Keratinocyte (primary cell): ENCODE data around the gene TMEM205. TPM values are rescaled to one million over a fixed set of nuclear protein-coding genes. Genes with fewer than 3 reads are reported as not detected.

Experiments
- DNase-seq: peaks from one replicate; pipeline ENCODE4 v3.0.0-alpha.2; 2011; ENCODE audit warnings: low read depth, missing footprints, low spot score
- FAIRE-seq: peaks from 2 replicates; lab custom pipeline; 2011; peaks lifted over from hg19 to GRCh38; lab: Jason Lieb, UNC
- H2AFZ ChIP-seq: 2 replicates; pipeline ENCODE4 v1.6.0; 2012; ENCODE audit warnings: low read length, control low read depth, inconsistent platforms; ENCODE audit not compliant: control insufficient read depth
- H3K27ac ChIP-seq: 2 replicates; pipeline ENCODE4 v1.5.1; 2011; ENCODE audit warnings: low read length; ENCODE audit not compliant: control insufficient read depth, insufficient read depth
- H3K27me3 ChIP-seq: 3 replicates; pipeline ENCODE4 v1.6.0; 2011; ENCODE audit warnings: low read length; ENCODE audit not compliant: control insufficient read depth, insufficient read depth; ENCODE audit errors: extremely low read depth
- H3K36me3 ChIP-seq, 2 experiments: 2 replicates in 1 of 2; 3 replicates in 1 of 2; pipeline ENCODE4 v1.5.1; 2011; ENCODE audit warnings: low read length in 2 of 2, mild to moderate bottlenecking in 1 of 2; ENCODE audit not compliant: control insufficient read depth in 2 of 2, insufficient read depth in 2 of 2; ENCODE audit errors: extremely low read depth in 1 of 2
- H3K4me1 ChIP-seq: 3 replicates; pipeline ENCODE4 v1.5.1; 2011; ENCODE audit warnings: low read length; ENCODE audit not compliant: control insufficient read depth, insufficient read depth; ENCODE audit errors: extremely low read depth
- H3K4me2 ChIP-seq: 3 replicates; pipeline ENCODE4 v1.6.0; 2011; ENCODE audit warnings: low read depth, low read length; ENCODE audit not compliant: control insufficient read depth, insufficient read depth; ENCODE audit errors: extremely low read depth
- H3K4me3 ChIP-seq, 3 experiments: fragments of 200-600 bp in 1 of 3; sonication (generic) in 1 of 3; 2 replicates in 2 of 3; 3 replicates in 1 of 3; pipeline ENCODE4 v1.5.1; 2011 to 2016; ENCODE audit warnings: low read length in 3 of 3, mild to moderate bottlenecking in 3 of 3, control low read depth in 2 of 3, inconsistent platforms in 1 of 3, low read depth in 1 of 3, mixed read lengths in 1 of 3, mixed run types in 1 of 3, moderate library complexity in 1 of 3; ENCODE audit not compliant: control insufficient read depth in 2 of 3, insufficient read depth in 2 of 3; ENCODE audit errors: extremely low read depth in 1 of 3
- H3K79me2 ChIP-seq: 2 replicates; pipeline ENCODE4 v1.6.0; 2012; ENCODE audit warnings: low read length; ENCODE audit not compliant: control insufficient read depth, insufficient read depth
- H3K9ac ChIP-seq: 3 replicates; pipeline ENCODE4 v1.6.0; 2011; ENCODE audit warnings: low read length; ENCODE audit not compliant: control insufficient read depth, insufficient read depth; ENCODE audit errors: extremely low read depth
- H3K9me1 ChIP-seq: 3 replicates; pipeline ENCODE4 v1.6.0; 2011; ENCODE audit warnings: low read length; ENCODE audit not compliant: control insufficient read depth, insufficient read depth; ENCODE audit errors: extremely low read depth
- H3K9me3 ChIP-seq: 2 replicates; pipeline ENCODE4 v1.5.1; 2012; ENCODE audit warnings: low read depth, low read length; ENCODE audit not compliant: control insufficient read depth
- H4K20me1 ChIP-seq: 3 replicates; pipeline ENCODE4 v1.6.0; 2011; ENCODE audit warnings: low read length; ENCODE audit not compliant: control insufficient read depth, insufficient read depth; ENCODE audit errors: extremely low read depth
- EZH2 ChIP-seq: IDR thresholded peaks from one replicate; pipeline ENCODE4 v1.6.1; 2012; ENCODE audit warnings: inconsistent platforms, mild to moderate bottlenecking, low read length, moderate library complexity
- dilution Hi-C: fragments of 300-500 bp; cut with MboI; formaldehyde crosslinking; loops from one replicate; pipeline ENCODE4 v1.7.0; 2020; ENCODE audit warnings: low sequenced_read_pairs; ENCODE audit not compliant: extremely low pct_ligation_motif_present
- polyA plus RNA-seq, 5 experiments: library from polyadenylated mRNA; depleted of rRNA in 3 of 5; stranded (reverse) in 3 of 5; stranded (forward) in 1 of 5; unstranded in 1 of 5; fragments of >200 nt; gene quantifications; 1 replicate in 1 of 5; 2 replicates in 3 of 5; 3 replicates in 1 of 5; pipeline versions ENCODE4 v1.2.1 to v1.2.3, GENCODE V29; 2011 to 2012; ENCODE audit warnings: missing spikeins in 2 of 5, low read depth in 1 of 5, low replicate concordance in 1 of 5
- TF ChIP-seq, protein P1 (sequence below), 3 experiments: IDR thresholded peaks in 1 of 3; conservative IDR thresholded peaks in 1 of 3; optimal IDR thresholded peaks in 1 of 3; 2 replicates in 2 of 3; 3 replicates in 1 of 3; pipeline versions ENCODE3 to v1.5.1; 2011; ENCODE audit warnings: low read length in 3 of 3, mild to moderate bottlenecking in 3 of 3, moderate library complexity in 2 of 3, control low read depth in 1 of 3, inconsistent platforms in 1 of 3; ENCODE audit not compliant: insufficient read depth in 2 of 3; ENCODE audit errors: extremely low read depth in 1 of 3

Gene TMEM205
- polyA plus RNA-seq, 1 donor (not counting 4 experiments of a cell fraction or from before 2014, with no cell fraction given), result 65.5 TPM

DNA sequence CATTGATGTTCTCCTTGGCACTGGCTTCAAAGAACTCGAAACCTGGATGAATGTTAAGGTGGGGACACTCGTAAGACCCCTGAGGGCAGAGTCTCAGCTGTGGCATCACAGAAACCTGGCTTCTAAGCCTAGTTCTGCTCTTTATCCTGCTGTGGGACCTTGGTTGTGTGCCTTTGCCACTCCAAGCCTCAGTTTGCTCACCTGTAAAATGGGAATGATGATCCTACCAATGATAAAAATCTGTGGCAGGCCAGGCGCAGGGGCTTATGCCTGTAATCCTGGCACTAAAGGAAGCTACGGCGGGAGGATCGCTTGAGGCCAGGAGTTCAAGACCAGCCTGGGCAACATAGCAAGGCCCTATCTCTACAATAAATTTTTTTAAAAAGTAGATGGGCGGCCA, 20.5 kb downstream of the TMEM205 start:
- dilution Hi-C loops, result no loop called here
- TF ChIP-seq EZH2, result no peak
- TF ChIP-seq, protein P1, sequence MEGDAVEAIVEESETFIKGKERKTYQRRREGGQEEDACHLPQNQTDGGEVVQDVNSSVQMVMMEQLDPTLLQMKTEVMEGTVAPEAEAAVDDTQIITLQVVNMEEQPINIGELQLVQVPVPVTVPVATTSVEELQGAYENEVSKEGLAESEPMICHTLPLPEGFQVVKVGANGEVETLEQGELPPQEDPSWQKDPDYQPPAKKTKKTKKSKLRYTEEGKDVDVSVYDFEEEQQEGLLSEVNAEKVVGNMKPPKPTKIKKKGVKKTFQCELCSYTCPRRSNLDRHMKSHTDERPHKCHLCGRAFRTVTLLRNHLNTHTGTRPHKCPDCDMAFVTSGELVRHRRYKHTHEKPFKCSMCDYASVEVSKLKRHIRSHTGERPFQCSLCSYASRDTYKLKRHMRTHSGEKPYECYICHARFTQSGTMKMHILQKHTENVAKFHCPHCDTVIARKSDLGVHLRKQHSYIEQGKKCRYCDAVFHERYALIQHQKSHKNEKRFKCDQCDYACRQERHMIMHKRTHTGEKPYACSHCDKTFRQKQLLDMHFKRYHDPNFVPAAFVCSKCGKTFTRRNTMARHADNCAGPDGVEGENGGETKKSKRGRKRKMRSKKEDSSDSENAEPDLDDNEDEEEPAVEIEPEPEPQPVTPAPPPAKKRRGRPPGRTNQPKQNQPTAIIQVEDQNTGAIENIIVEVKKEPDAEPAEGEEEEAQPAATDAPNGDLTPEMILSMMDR (optimal IDR thresholded peaks at IDR 0.05 in 1 of 3, IDR thresholded peaks at IDR 0.05 in 1 of 3, conservative IDR thresholded peaks at IDR 0.05 in 1 of 3; ENCODE audit: extremely low read depth in 1 of 3, insufficient read depth in 2 of 3, low read length in 3 of 3), result no peak
- Histone ChIP-seq H3K36me3 (peaks cover 1 to 15% of the 10 kb centered on the region in 2 experiments), H3K4me2 (no peak overlapping the region), H3K9me3 (no peaks in the 10 kb centered on the region), H3K9me1 (peaks cover 5% of the 10 kb centered on the region), H3K4me3 (no peak overlapping the region), H3K27me3 (no peaks in the 10 kb centered on the region), H3K9ac (no peak overlapping the region), H3K4me1 (peaks cover 16% of the 10 kb centered on the region), H3K27ac (no peak overlapping the region), H2AFZ (no peak overlapping the region), H3K79me2 (no peaks in the 10 kb centered on the region), H4K20me1 (no peaks in the 10 kb centered on the region)
- DNase-seq (no peak), FAIRE-seq (no peak)

DNA sequence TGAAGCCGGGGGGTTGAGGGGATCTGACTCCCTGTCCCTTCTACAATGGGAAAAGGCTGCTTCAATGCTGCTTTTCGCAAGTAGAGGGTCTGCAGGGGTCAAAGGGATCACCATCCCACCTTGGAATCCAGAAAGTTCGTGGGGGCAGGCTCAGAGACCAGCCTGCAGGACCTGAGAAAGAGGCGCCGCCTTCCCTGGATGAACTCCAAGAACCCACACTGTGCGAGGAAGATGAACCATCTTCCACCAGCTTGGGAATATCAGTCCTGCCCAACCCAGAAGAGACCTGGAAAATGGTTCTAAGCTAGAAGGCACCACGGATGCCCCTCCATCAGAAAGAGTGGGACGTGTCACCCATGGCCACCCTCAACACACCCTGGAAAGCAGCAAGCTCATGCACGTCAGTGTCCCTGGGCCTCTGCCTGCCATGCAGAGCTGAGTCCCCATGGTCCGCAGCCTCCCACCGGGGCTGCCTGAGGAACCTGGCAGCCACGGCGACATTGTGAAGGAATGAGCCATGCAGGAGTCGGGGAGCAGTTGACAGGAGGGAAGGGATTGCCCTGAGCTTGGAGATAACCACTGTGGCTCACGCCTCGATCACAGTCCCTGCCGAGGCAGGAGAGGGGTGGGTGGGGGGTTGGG, 21.2 kb downstream of the TMEM205 start:
- H3K9me1 ChIP-seq, result peaks cover 5% of the 10 kb centered on the region
- no peak for DNase-seq
- H2AFZ ChIP-seq, result no peak overlapping the region
- dilution Hi-C loops, result no loop called here
- H3K27ac ChIP-seq, result peak overlapping the region; percentile 10
- FAIRE-seq, result no peak
- no peaks in the 10 kb centered on the region for H3K9me3 ChIP-seq
- H3K4me3 ChIP-seq, result peak overlapping the region in 1 of 3 experiments; percentile 36
- peaks cover 16% of the 10 kb centered on the region for H3K4me1 ChIP-seq
- TF ChIP-seq EZH2, result no peak
- TF ChIP-seq, protein P1 (optimal IDR thresholded peaks at IDR 0.05 in 1 of 3, IDR thresholded peaks at IDR 0.05 in 1 of 3, conservative IDR thresholded peaks at IDR 0.05 in 1 of 3; ENCODE audit: extremely low read depth in 1 of 3, insufficient read depth in 2 of 3, low read length in 3 of 3), result no peak
- H3K4me2 ChIP-seq, result peak overlapping the region; percentile 61
- peaks cover 1 to 15% of the 10 kb centered on the region in 2 experiments for H3K36me3 ChIP-seq
- no peaks in the 10 kb centered on the region for H4K20me1 ChIP-seq
- H3K79me2 ChIP-seq, result no peaks in the 10 kb centered on the region
- no peaks in the 10 kb centered on the region for H3K27me3 ChIP-seq
- H3K9ac ChIP-seq, result no peak overlapping the region
